GM18909 (cell line): ENCODE results near the gene L3MBTL4.
"Not testable (repeated sequence)": the region's sequence is repeated elsewhere in the genome, so short reads cannot be mapped to it uniquely, and the experiment has no call there.

Experiments
- ATAC-seq: cut with Tn5 transposase; IDR thresholded peaks from one replicate; pipeline ENCODE4 v1.9.1; 2021; ENCODE audit warnings: mild to moderate bottlenecking; ENCODE audit not compliant: unreplicated experiment, poor library complexity

L3MBTL4 gene

DNA sequence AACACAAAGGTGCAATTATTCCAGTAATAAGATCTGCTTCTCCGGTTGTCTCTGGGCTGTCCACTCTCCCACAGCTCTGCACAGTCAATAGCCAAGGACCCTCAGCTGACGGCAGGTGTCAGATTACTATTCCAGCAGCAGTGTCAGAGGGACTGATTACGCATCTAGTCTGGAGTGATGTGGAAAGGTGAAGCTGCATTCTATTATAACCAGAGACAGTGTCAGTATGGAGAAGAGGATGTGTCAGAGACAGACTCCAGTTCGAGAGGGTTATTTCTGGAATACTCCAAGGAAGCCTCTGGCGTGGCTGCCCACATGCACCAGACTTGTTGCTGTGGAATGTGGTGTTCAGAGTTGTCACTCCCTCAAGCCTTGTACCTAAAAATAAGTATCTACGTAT lies 355.8 kb downstream of the L3MBTL4 start:
- ATAC-seq, result no peak

DNA sequence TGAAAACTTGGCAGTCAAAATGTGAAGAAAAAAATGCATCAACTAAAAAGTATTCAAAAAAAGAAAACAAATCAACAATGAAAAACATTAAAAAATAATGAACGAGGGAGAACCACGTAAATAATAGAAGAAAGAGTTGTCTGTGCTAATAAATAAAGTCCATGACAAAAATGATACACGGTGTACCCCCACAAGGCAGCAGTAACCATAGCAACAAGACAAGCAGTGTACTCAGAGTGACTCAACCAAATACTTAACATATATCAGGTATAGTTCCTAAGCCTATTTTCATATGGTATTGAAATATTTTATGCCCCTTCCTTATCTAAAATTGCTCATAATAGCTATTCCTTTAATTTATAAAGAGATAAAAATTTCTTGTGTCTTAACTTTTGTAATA lies 357.1 kb downstream of the L3MBTL4 start:
- no peak for ATAC-seq

DNA sequence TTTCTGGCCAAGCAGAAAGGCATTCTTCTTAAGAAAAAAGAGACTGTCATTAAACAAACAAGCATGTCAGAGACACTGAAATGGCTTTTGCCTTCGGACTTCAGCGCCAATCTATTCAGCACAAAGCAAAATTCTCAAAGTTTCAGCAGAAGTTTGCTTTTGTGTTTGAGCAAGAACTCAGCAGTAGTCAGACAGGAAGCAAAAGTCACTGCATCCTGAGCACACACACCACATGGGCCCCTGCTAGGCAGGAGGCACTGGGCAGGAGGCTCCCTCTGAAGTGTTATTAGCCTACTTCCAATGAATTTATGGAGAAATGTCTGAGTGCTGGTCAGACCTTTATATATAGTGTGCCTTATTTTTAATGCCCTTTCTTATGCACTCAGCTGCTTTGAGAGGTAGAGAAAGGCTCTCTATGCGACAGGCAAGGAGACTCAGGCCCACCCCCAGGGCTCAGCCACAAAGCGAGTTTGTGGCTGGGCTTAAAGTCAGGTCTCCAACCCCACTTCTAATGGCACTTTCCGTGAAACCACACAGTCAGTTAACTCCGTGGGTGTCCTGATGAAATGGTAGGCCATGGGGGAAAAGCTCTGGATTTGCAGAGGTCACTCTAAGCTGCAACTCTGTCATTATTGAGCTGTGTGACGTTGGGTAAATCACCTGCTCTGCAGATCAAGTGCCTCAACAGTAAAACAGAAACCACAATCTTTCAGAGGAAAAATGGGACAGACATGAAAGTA lies 358.4 kb downstream of the L3MBTL4 start:
- ATAC-seq, result peak; percentile 65

- no peak for ATAC-seq
These were observed 359.0 kb downstream of the L3MBTL4 start for GRCh38 chr18:6055711-6056110.

GRCh38 chr18:6054256-6054842 lies 360.4 kb downstream of the L3MBTL4 start:
- ATAC-seq, result no peak

- ATAC-seq, result no peak
These were observed 362.2 kb downstream of the L3MBTL4 start for GRCh38 chr18:6052449-6052913.

DNA sequence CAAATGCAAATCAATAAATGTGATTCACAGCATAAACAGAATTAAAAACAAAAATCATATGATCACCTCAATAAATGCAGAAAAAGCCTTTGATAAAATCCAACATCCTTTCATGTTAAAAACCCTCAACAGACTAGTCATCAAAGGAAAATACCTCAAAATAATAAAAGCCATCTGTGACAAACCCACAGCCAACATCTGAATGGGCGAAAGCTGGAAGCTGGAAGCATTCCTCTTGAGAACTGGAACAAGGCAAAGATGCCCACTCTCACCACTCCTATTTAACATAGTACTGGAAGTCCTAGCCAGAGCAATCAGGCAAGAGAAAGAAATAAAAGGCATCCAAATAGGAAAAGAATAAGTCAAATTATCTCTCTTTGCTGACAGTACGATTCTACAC lies 367.1 kb downstream of the L3MBTL4 start:
- not testable (repeated sequence) for ATAC-seq

- ATAC-seq, result no peak
These were observed 369.9 kb downstream of the L3MBTL4 start for GRCh38 chr18:6044773-6045172.

GRCh38 chr18:6044319-6044718 lies 370.4 kb downstream of the L3MBTL4 start:
- ATAC-seq, result no peak

DNA sequence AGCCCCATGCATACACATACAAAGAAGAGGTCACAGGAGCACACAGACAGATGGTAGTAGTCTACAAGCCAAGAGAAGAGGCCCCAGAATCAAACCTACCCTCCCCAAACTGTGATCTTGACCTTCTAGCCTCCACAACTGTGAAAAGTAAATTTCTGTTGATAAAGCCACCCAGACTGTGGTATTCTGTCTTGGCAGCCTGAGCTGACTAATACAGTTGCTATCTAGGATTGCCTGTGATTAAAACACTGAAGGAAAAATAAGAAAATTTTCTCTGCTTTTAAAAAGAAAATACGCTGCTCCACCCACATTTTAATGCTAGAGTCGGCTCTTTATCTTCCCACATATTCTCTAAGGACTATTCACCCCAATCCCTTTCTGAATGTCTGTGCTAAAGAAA lies 375.7 kb downstream of the L3MBTL4 start:
- ATAC-seq, result no peak

GRCh38 chr18:6031442-6031841 lies 383.3 kb downstream of the L3MBTL4 start:
- ATAC-seq, result no peak

- no peak for ATAC-seq
These were observed 383.7 kb downstream of the L3MBTL4 start for GRCh38 chr18:6031002-6031401.

DNA sequence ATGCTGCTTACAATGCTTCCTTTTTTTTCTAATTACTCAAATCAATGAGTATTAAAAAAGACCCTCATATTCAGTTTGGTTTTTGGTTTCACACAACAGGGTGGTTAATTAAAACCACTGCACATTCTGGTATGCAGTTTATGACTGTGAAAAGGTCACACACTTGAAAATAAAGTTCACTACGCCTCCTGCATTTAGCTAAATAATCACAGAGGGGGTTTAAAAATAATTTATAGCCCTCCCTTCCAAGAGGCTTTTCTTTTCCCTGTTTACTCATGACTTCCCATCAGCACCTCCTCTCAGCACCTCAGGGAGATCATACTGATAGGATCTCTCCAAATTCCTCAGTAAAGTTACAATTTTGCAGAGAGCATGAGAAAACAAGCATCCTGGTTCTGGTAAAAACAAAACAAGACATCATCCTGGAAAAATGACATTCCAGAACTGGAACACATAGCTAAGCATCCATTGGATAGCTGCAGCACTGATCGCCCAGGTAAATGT lies 389.9 kb downstream of the L3MBTL4 start:
- no peak for ATAC-seq

GRCh38 chr18:6023551-6023950 lies 391.2 kb downstream of the L3MBTL4 start:
- ATAC-seq, result no peak

DNA sequence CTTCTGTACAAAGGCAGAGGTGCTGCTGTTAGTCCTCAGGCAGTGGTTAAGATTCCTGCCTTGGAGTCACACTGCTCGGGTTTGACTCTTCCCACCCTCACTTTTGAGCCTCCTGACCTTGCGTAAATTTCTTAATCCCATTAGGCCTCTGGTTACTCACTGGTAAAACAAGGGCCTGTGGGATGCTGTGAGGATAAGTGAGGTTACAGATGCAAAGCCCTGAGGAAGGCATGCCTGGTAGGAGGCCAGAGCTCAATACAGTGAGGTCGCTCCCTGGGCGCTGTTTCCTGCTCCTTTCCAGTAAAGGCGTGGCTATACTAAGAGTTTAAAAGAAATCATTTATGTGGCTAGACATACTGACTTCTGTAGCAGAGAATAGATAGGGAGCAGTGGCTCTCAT lies 391.9 kb downstream of the L3MBTL4 start:
- no peak for ATAC-seq

DNA sequence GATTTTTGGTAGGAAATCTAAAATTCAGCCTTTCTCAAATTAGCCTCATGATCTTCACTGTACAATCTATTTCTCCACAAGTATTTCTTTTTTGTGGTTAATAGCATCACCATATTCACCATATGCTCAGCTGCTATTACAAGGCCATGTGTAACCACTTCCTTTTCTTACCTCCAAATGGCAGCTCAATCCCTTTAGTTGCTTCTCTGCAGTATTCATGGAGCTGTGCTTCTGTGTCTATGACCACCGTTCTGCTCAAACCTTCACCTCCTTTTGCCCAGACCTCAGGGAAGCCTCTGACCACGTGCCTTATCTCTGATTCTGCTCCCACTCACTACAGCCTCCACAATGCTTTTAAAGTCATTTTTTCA lies 392.7 kb downstream of the L3MBTL4 start:
- peak; percentile 55 for ATAC-seq

GRCh38 chr18:6021306-6022073 lies 393.2 kb downstream of the L3MBTL4 start:
- ATAC-seq, result peak; percentile 14

GRCh38 chr18:6018671-6019070 lies 396.0 kb downstream of the L3MBTL4 start:
- no peak for ATAC-seq

- ATAC-seq, result no peak
These were observed 397.5 kb downstream of the L3MBTL4 start for GRCh38 chr18:6017171-6017570.

DNA sequence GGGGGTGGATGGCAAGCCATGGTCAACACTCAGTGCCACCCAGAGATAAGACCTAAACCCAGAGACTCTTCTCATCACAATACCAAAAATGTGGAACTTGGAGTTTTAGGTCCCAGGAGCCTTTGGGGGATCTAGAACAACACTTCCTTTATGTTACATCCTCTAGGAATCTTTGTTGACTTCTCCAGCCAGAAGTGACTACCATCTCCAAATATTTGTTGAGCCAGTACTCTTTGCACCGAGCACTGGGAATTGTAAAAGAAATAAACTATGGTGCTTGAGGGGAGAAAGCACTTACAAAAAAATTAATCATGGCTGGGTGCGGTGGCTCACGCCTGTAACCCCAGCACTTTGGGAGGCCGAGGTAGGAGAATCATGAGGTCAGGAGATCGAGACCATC lies 399.3 kb downstream of the L3MBTL4 start:
- no peak for ATAC-seq

- no peak for ATAC-seq
These were observed 401.4 kb downstream of the L3MBTL4 start for GRCh38 chr18:6013171-6013810.
